Renal cortex interstitium (tissue), 11 donors: ENCODE results near the gene SYT10. TPM values are rescaled to one million over a fixed set of nuclear protein-coding genes. Genes with fewer than 3 reads are reported as not detected.
"Not testable (repeated sequence)": the region's sequence is repeated elsewhere in the genome, so short reads cannot be mapped to it uniquely, and the experiment has no call there.

Source experiments
- DNase-seq, 11 donors: peaks; one replicate each; pipeline ENCODE4 v3.0.0-alpha.2; 2013; ENCODE audit warnings: low read depth in 9 of 11, low spot score in 4 of 11; ENCODE audit errors: extremely low read depth in 1 of 11
- polyA plus RNA-seq, 3 donors: library from polyadenylated mRNA; unstranded; fragments of 120-200 nt; gene quantifications; one replicate each; pipeline ENCODE4 v1.2.1, GENCODE V29; 2013; ENCODE audit not compliant: insufficient read length in 3 of 3

Gene SYT10
- polyA plus RNA-seq, 3 donors: 0.50 to 0.89 (median 0.75) TPM

- no peak for DNase-seq
These were observed 56.1 kb downstream of the SYT10 start for GRCh38 chr12:33383503-33383902.

DNA sequence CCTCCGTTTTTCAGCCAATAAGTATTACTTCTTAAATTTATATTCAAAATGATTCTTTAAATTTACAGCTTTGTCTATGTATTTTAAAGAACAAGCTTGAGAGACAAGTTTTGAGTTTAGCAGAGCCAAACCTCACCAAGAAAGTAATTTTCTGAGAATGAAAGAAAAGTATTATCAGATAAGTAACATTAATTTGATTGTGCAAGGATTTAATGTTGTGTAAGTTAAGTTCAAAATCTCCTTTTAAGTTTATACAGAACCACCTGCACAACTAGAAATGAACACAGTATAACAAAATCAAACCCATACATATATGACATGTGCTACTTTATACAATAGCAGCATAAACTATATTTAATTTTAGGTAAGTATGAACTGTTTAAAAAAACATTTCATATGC, 63.5 kb downstream of the SYT10 start:
- no peak for DNase-seq

DNA sequence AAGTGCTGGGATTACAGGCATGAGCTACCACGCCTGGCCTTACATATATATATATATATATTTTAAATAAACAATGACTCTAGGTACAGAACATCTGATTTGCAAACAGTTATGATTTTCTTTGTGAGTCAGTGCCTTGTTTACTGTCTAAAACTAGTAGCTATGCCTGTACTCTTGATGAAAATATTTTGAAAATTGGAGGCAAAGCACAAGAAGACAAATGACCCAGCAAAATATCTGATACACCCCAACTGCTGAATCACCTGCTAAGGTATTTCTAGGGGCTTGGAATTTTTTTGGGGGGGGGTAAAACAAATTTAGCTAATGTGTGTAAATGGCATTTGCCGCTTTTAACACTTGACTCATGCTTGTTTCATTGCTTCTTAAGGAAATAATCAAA, 69.3 kb downstream of the SYT10 start:
- DNase-seq: no peak

GRCh38 chr12:33357181-33357580, 82.4 kb downstream of the SYT10 start:
- DNase-seq: no peak

DNA sequence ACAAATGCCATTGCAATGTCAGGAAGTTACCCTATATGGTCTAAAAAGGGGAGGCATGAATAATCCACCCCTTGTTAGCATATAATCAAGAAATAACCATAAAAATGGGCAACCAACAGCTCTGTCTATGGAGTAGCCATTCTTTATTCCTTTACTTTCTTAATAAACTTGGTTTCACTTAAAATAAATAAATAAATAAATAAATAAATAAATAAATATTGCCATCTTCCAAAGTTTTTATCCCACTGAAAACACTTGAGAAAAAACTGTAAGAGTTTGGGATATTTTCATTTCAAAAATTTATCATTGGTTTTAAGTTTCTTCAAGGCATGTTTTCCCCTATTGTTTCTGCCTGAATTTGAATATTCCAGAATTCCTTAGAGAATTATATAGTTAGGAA, 89.8 kb downstream of the SYT10 start:
- DNase-seq: no peak

DNA sequence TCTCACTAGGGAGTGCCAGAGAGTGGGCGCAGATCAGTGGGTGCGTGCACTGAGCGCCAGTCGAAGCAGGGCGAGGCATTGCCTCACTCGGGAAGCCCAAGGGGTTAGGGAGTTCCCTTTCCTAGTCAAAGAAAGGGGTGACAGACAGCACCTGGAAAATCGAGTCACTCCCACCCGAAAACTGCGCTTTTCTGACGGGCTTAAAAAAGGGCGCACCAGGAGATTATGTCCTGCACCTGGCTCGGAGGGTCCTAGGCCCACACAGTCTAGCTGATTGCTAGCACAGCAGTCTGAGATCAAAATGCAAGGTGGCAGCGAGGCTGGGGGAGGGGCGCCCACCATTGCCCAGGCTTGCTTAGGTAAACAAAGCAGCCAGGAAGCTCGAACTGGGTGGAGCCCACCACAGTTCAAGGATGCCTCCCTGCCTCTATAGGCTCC, 107.6 kb downstream of the SYT10 start:
- DNase-seq: not testable (repeated sequence)

DNA sequence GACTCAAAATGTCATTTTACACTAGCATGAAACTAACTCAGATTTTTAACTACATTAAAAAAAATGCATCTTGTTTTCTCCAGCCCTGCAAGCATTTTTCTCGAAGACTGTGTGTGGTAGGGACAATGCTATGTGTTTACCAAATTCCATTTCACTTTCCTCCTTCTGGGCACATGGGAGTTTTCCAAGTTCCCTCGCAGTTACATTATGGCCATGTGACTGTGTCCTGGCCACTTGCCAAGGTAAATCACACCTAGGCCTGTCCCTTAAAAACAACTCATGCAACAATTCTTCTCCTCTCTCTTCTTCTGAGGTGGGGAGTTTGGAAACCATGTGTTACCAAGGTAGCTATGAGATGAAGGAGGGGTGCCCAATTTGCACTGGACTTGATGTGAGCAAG, 108.7 kb downstream of the SYT10 start:
- DNase-seq: no peak
